Neural cell (in vitro differentiated cells): Measurements from ENCODE around the gene OSCAR.

ENCODE experiments used
- EP300 ChIP-seq: fragments of 450-650 bp; conservative IDR thresholded peaks from 2 replicates; pipeline ENCODE4 v1.6.1; 2014; ENCODE audit warnings: antibody characterized with exemption, mild to moderate bottlenecking, moderate library complexity; ENCODE audit not compliant: poor library complexity, severe bottlenecking
- EZH2 ChIP-seq: fragments of 200-600, 300-800 bp; shearing (Covaris generic), sonication (generic); IDR thresholded peaks from 2 replicates; pipeline ENCODE4 v1.6.1; 2014; ENCODE audit warnings: antibody characterized with exemption, low read length, borderline replicate concordance, mild to moderate bottlenecking; ENCODE audit not compliant: insufficient read depth, poor library complexity, severe bottlenecking
- MXI1 ChIP-seq: fragments of 450-650 bp; conservative IDR thresholded peaks from 2 replicates; pipeline ENCODE4 v1.6.1; 2014; ENCODE audit warnings: antibody characterized with exemption, mild to moderate bottlenecking; ENCODE audit not compliant: poor library complexity, severe bottlenecking
- POLR2AphosphoS5 ChIP-seq: IDR thresholded peaks from 2 replicates; pipeline ENCODE4 v1.6.1; 2012
- RAD21 ChIP-seq: fragments of 450-650 bp; conservative IDR thresholded peaks from 2 replicates; pipeline ENCODE4 v1.6.1; 2014; ENCODE audit warnings: antibody characterized with exemption, mild to moderate bottlenecking, moderate library complexity
- SMC3 ChIP-seq: fragments of 450-650 bp; conservative IDR thresholded peaks from 2 replicates; pipeline ENCODE4 v1.6.1; 2014; ENCODE audit warnings: antibody characterized with exemption, mild to moderate bottlenecking, moderate library complexity; ENCODE audit not compliant: poor library complexity
- TAF1 ChIP-seq: IDR thresholded peaks from 2 replicates; pipeline ENCODE4 v1.6.1; 2012; ENCODE audit warnings: low read depth
- TF ChIP-seq, protein P1 (sequence below): fragments of 450-650 bp; IDR thresholded peaks from 2 replicates; pipeline ENCODE4 v1.5.1; 2014; ENCODE audit warnings: antibody characterized with exemption, mild to moderate bottlenecking, moderate library complexity; ENCODE audit not compliant: poor library complexity, severe bottlenecking

DNA sequence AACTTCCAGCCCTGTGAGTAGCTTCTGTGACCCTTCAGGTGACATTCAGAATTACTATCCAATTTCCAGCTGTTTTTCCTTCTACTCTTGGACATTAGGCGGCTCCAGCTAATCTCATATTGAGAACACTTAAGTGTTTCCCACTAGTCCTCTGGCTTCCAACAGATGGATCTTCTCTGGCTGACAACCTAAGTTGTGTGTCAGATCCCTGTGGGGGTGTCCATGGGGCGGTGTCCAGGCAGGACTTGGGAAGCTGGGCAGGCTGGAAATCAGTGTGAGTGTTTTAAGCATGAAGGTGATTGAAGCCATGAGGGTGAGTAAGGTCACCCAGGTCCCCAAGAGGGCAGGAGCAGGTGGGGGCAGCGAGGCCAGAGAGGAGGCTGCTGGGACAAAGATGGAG, 47.1 kb upstream of the OSCAR start:
- TF ChIP-seq, protein P1, sequence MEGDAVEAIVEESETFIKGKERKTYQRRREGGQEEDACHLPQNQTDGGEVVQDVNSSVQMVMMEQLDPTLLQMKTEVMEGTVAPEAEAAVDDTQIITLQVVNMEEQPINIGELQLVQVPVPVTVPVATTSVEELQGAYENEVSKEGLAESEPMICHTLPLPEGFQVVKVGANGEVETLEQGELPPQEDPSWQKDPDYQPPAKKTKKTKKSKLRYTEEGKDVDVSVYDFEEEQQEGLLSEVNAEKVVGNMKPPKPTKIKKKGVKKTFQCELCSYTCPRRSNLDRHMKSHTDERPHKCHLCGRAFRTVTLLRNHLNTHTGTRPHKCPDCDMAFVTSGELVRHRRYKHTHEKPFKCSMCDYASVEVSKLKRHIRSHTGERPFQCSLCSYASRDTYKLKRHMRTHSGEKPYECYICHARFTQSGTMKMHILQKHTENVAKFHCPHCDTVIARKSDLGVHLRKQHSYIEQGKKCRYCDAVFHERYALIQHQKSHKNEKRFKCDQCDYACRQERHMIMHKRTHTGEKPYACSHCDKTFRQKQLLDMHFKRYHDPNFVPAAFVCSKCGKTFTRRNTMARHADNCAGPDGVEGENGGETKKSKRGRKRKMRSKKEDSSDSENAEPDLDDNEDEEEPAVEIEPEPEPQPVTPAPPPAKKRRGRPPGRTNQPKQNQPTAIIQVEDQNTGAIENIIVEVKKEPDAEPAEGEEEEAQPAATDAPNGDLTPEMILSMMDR: no peak
- TF ChIP-seq RAD21 (no peak), POLR2AphosphoS5 (no peak), EP300 (no peak), MXI1 (no peak), TAF1 (no peak), SMC3 (no peak), EZH2 (no peak)
